ENCODE results near the gene NKX6-1.

The NKX6-1 gene

DNA sequence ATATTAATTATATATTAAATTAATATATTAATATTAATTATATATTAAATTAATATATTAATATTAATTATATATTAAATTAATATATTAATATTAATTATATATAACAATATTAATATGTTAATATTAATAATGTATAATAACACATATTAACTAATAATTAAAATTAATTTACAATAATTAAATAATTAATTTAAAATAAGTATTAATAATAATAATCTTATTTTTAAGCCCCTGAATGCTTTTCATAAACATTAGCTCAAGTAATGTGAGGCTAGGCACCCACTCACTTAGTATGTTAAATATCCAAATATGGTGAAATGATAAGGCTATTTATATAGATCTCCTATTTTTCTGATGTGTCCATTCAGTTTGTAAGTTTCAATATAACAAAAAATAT, 26.9 kb downstream of the NKX6-1 start:
- DNase-seq: no peak

DNA sequence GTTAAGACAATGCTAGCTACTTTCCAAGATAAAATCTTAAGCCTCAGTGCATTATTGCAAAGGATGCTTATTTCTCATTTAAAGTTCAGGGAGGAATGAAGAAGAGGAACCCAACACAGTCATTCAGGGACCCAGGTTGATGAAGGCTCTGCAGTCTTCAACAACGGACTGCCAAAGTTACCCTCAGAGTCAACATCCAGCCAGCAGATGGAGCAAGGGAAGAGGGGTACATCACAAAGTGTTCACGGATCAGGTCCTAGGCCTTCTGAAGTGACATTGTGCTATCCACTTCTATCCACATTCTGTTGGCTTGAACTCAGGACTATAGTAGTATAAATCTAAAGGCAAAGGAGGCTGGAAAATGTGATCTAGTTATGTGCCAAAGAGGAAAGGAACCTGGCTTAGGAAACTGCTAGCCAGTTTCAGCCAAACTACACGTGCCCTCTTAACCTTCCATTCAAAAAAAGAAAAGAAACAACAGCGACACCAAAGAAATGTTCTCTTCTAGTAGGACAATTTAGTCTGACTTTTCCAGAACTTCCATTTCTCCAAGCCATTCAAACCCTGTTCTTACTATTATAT, 28.8 kb downstream of the NKX6-1 start:
- no peak for DNase-seq

DNA sequence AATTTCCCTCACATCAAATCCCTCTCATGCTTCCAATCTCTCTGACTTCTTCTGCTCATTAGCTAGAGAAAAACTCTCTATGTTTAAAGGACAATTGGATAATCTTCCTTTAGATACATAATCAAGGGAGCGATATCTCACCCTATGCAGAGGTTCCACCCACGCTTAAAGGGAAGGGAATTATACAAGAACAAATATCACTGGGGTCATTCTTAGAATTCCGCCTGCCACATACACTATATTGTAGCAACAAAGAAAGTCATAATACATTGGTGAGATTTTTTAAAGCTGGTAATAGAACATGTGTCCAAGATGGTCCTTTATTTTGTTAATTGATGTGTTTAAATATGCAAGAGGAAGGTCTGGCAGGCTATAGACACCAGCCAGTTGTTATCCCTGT, 31.5 kb downstream of the NKX6-1 start:
- DNase-seq: no peak

DNA sequence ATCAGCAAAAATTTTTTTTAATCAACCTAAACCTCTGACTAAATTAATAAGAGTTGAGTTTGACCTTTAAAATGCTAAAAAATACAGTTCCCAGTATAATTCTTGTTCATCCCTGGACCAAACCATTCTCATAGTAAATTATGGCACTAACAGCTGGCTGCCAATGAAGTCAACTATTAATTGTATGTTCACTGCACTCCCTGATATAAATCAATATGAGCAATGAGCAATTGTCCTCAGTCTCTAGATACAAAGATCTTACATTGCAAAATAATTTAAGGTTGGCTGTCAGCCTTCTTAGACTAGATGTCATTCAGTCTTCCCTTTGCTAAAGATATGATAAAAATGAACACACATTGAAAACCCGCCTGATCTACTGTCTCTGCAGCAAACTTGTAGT, 39.3 kb downstream of the NKX6-1 start:
- no peak for DNase-seq

DNA sequence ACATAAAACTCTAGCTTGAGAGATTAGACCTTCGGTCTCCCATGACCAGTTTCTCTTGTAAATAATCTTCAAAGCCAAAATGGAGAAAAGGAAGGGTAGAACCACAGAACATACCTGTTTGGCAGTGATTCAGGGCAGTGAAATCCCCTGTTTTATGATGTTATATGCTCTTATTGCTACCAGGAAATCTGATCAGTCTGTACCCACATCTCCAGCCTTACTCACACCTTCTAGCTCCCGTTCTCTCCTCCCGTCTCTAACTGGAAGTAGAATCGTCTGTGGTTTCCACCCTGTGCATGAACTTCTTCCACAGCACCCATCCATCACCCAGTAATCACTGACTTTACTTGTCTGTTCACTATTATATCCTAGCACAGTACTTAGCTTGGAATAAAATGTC, 42.9 kb downstream of the NKX6-1 start:
- DNase-seq: no peak

DNA sequence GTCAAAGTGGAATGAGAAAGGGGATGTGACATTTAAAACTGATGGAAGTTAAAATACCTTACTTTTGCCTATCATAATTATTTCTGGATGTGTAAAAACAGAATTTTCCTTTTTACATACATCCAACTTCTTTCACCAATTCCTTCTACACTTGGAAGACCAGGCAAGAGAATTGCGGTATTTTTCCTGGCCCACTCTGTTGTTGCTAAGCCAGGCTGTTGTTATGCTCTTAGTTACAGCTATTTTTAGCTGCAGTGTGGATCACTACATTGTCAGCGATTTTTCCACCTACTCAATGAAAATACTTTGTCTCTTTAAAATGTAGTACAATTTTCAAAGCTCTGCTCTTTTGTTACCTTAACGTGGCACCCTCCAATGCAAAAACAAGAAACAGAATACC, 43.4 kb downstream of the NKX6-1 start:
- no peak for DNase-seq

DNA sequence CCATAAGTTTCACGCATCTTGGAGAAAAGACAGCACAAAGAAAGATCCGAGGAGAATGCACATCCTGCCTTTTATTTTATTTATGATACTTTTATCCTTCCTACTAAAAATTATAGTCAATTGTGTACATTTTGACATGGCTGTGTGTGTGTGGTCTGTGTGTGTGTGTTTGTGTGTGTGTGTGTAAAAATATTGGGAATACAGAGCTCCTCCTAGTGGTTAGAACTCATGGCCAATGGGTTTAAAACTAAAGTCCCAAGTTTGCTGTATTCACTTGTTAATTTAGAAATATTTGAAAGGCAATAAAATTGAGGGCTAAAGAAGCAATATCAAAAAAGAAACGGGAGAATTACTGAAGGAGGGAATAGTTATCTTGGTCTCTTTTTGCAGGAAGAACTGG, 47.5 kb downstream of the NKX6-1 start:
- no peak for DNase-seq

DNA sequence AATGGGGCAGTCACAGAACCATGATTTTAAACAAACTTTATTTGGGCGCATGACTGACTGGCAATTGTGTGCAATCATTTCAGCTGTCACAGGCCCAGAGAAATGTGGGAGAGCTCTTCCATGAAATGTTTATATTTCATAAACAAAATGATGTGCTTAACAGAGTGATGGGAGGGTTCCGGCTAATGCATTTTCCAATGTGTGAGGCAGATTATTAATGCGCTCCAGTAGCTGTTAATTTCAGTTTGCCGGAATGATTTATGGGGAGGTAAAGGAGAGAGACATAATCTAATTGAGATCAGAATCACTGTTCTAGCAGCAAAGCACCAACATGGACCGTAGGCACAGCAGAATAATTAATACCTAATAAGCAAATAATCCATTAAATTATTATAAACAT, 55.6 kb downstream of the NKX6-1 start:
- no peak for DNase-seq

DNA sequence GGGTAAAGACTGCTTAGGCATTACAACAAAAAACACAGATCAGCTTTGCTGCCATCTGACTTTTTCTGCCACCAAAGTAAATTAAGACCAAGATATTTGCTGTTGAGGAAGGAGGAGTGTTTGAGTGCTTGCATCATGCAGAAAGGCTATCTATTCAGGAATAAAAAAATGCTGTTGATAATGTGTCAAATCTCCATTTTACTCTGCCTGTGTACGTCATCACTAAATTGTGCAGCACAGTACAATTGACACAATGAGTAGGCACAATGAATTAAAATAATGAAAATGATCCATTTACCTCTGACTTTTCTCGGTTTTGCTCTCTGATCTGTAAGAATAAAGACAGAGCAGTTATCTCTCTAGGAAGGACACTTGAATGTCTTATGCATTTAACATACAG, 56.3 kb downstream of the NKX6-1 start:
- no peak for DNase-seq
